ENCODE results near the gene NUDT19. TPM values are rescaled to one million over a fixed set of nuclear protein-coding genes. Genes with fewer than 3 reads are reported as not detected.

The NUDT19 gene
- total RNA-seq, 1 experiment from 2014 or later = 17.8 TPM

- ChIA-PET POLR2A (ENCODE audit: low non-redundant PET) (no interaction called here), CTCF (no interaction called here)
- Histone ChIP-seq H3K27me3 (replicated peaks; ENCODE audit: insufficient read depth, low read depth, low read length, poor library complexity) (no peaks in the 10 kb centered on the region), H3K4me1 (ENCODE audit: insufficient read depth, low read length, poor library complexity, severe bottlenecking) (no peaks in the 10 kb centered on the region), H3K9me3 (ENCODE audit: low read depth, low read length, poor library complexity, severe bottlenecking) (no peaks in the 10 kb centered on the region), H3K27ac (ENCODE audit: low read depth, low read length, poor library complexity, severe bottlenecking) (no peak overlapping the region), H3K4me3 (ENCODE audit: low read depth, low read length, poor library complexity, severe bottlenecking) (no peak overlapping the region), H3K36me3 (ENCODE audit: insufficient read depth, low read length, poor library complexity, severe bottlenecking) (no peaks in the 10 kb centered on the region)
- DNase-seq (ENCODE audit: low spot score) = no peak
- no TSS peak for BruUV-seq (replicated peaks)
- TF ChIP-seq CTCF (conservative IDR thresholded peaks at IDR 0.05; ENCODE audit: low read depth, low read length) = no peak
- no peak for TF ChIP-seq EZH2 (IDR thresholded peaks at IDR 0.05; ENCODE audit: borderline replicate concordance, low read depth, low read length, poor library complexity, severe bottlenecking)
- intact Hi-C loops (cut with micrococcal nuclease; ENCODE audit: unreplicated experiment) = no loop called here
Measured at GRCh38 chr19:32748948-32749347, 57.3 kb downstream of the NUDT19 start.

GRCh38 chr19:32749361-32749760, 57.7 kb downstream of the NUDT19 start:
- Histone ChIP-seq H3K27ac (ENCODE audit: low read depth, low read length, poor library complexity, severe bottlenecking) (no peak overlapping the region), H3K4me3 (ENCODE audit: low read depth, low read length, poor library complexity, severe bottlenecking) (no peak overlapping the region), H3K9me3 (ENCODE audit: low read depth, low read length, poor library complexity, severe bottlenecking) (no peaks in the 10 kb centered on the region), H3K4me1 (ENCODE audit: insufficient read depth, low read length, poor library complexity, severe bottlenecking) (no peaks in the 10 kb centered on the region), H3K27me3 (replicated peaks; ENCODE audit: insufficient read depth, low read depth, low read length, poor library complexity) (no peaks in the 10 kb centered on the region), H3K36me3 (ENCODE audit: insufficient read depth, low read length, poor library complexity, severe bottlenecking) (no peaks in the 10 kb centered on the region)
- no peak for DNase-seq (ENCODE audit: low spot score)
- no peak for TF ChIP-seq CTCF (conservative IDR thresholded peaks at IDR 0.05; ENCODE audit: low read depth, low read length)
- no peak for TF ChIP-seq EZH2 (IDR thresholded peaks at IDR 0.05; ENCODE audit: borderline replicate concordance, low read depth, low read length, poor library complexity, severe bottlenecking)
- ChIA-PET POLR2A (ENCODE audit: low non-redundant PET) (interaction anchor here (0.5 kb wide), 1 partner anchor 25 kb away, joined by 4 read pairs; no protein-coding TSS in a partner anchor), CTCF (no interaction called here)
- intact Hi-C loops (cut with micrococcal nuclease; ENCODE audit: unreplicated experiment) = no loop called here
- BruUV-seq (replicated peaks) = no TSS peak

GRCh38 chr19:32750441-32751055, 58.9 kb downstream of the NUDT19 start:
- intact Hi-C loops (cut with micrococcal nuclease; ENCODE audit: unreplicated experiment) = no loop called here
- Histone ChIP-seq H3K27ac (ENCODE audit: low read depth, low read length, poor library complexity, severe bottlenecking) (no peak overlapping the region), H3K4me1 (ENCODE audit: insufficient read depth, low read length, poor library complexity, severe bottlenecking) (no peaks in the 10 kb centered on the region), H3K27me3 (replicated peaks; ENCODE audit: insufficient read depth, low read depth, low read length, poor library complexity) (no peaks in the 10 kb centered on the region), H3K36me3 (ENCODE audit: insufficient read depth, low read length, poor library complexity, severe bottlenecking) (no peaks in the 10 kb centered on the region), H3K4me3 (ENCODE audit: low read depth, low read length, poor library complexity, severe bottlenecking) (no peak overlapping the region), H3K9me3 (ENCODE audit: low read depth, low read length, poor library complexity, severe bottlenecking) (no peaks in the 10 kb centered on the region)
- POLR2A ChIA-PET (ENCODE audit: low non-redundant PET) = no interaction called here
- CTCF ChIA-PET = no interaction called here
- TF ChIP-seq CTCF (conservative IDR thresholded peaks at IDR 0.05; ENCODE audit: low read depth, low read length) = no peak
- no peak for TF ChIP-seq EZH2 (IDR thresholded peaks at IDR 0.05; ENCODE audit: borderline replicate concordance, low read depth, low read length, poor library complexity, severe bottlenecking)
- peak; percentile 18 for DNase-seq (ENCODE audit: low spot score)
- no TSS peak for BruUV-seq (replicated peaks)
